Stimulated activated CD8-positive, alpha-beta memory T cell treated with anti-CD3 and anti-CD28 coated beads, Interleukin-4, amount 100 ng/mL, for 24 hours (primary cell): Measurements from ENCODE around the gene GPR32.
"Not testable (repeated sequence)": the region's sequence is repeated elsewhere in the genome, so short reads cannot be mapped to it uniquely, and the experiment has no call there.

Experiments
- DNase-seq: peaks from one replicate; pipeline ENCODE4 v3.0.0-alpha.2; 2020; ENCODE audit warnings: low read depth

Gene GPR32

DNA sequence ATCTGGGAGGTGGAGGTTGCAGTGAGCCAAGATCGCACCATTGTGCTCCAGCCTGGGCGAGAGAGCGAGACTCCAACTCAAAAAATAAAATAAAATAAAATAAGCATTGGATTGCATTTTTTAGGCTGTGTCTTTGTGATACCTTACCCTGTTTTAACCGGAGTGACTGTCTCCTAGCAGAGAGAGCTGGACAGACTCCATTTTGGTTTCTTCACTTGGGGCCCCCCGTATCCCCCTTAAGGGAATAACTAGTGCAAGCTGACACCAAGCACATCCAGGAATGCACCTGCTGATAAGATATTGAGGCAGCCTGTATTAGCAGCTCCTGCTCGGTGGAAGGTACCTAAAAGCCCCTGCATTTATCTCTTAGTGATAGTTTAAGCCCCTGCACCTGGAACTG is 20.8 kb upstream of the GPR32 start:
- no peak for DNase-seq

DNA sequence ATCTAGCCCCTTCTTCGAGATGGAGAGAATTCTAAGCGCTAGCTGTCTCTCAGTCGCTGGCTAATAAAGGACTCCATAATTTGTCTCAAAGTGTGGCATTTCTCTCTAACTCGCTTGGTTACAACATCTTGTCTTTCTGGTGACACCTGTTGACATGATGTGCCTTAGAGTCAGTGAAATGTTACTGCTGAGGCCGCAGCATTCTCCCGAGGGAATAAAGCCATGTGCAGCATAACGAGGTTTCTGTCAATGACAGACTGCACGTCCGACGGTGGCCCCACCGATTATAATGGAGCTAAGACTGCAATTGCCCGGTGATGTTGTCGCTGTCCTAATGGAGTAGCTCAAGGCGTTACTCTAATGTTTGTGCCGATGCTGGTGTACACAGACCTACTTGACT is 20.3 kb upstream of the GPR32 start:
- no peak for DNase-seq

DNA sequence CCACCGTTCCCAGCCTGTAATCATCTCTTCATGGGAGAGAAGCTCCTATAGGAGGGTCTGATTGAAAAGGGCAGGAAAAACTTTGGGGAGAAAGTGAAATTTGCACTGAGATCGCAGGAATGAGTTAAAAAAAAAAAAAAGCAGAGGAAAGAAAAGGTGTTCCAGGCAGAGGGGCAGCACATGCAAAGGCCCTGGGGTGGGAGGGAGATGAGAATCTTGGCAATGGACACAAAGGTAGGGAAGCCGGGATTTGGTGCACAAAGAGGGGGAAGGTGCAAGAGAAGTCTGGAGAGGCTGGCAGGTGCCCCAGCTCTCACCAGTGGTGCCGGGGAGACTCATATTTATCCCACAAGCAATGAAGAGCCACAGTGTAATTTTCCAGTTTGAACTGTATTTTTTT is 16.4 kb upstream of the GPR32 start:
- no peak for DNase-seq

DNA sequence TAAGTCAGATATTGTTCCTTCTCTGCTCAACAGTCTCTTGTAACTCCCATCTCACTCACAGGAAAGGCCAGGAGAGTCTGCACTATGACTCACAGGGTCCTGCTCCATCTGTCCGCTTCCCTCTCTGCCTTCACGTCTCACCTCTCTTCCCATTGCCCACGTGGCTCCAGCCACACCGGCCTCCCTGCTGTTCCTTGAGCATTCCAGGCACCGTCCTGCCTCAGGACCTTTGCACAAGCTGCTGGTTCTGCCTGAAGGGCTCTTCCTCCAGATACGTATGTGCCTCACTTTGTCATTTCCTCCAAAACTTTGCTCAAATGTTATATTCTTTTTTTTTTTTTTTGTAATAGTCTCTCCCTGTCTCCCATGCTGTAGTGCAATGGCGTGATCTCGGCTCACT is 14.0 kb upstream of the GPR32 start:
- DNase-seq: not testable (repeated sequence)

- not testable (repeated sequence) for DNase-seq
Measured at GRCh38 chr19:50757624-50758023, 12.6 kb upstream of the GPR32 start.

DNA sequence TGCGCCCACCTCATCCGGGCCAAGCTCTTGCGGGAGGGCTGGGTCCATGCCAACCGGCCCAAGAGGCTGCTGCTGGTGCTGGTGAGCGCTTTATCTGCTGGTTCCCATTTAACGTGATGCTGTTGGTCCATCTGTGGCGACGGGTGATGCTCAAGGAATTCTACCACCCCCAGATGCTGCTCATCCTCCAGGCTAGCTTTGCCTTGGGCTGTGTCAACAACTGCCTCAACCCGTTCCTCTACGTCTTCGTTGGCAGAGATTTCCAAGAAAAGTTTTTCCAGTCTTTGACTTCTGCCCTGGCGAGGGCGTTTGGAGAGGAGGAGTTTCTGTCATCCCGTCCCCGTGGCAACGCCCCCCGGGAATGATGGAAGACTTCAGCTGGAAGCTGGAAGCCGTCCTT is 11.2 kb upstream of the GPR32 start:
- not testable (repeated sequence) for DNase-seq

DNA sequence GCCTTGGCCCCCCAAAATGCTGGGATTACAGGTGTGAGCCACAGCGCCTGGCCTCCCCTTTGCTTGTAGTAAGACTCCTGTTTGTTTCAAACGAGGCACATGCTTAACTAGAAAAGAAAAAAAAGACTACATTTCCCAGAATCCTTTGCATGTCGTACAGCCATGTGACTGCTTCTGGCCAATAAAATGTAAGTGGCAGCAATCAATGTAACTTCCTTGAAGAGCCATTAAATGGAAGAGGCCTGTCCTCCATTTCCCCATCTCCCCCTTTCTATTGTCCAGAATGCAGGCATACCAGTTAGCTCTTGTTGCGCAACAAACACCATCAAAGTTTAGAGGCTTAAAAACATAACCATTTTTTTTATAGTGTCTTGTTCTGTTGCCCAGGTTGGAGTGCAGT is 10.4 kb upstream of the GPR32 start:
- no peak for DNase-seq

DNA sequence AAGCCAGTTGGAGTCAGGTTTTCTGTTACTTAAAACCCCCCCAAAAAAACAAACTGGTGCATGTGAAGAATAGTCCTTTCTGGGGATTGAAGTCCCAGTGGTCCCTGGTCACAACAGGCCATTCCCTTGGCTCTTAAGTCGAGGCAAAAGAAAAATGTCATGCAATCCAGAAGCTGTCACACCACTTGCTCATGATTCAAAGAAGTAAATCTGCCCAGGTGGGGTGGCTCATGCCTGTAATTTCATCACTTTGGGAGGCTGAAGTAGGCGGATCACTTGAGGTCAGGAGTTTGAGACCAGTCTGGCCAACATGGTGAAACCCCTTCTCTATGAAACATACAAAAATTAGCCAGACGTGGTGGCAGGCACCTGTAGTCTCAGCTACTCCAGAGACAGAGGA is 8.8 kb upstream of the GPR32 start:
- DNase-seq: not testable (repeated sequence)

GRCh38 chr19:50763521-50763920 is 6.7 kb upstream of the GPR32 start:
- not testable (repeated sequence) for DNase-seq

DNA sequence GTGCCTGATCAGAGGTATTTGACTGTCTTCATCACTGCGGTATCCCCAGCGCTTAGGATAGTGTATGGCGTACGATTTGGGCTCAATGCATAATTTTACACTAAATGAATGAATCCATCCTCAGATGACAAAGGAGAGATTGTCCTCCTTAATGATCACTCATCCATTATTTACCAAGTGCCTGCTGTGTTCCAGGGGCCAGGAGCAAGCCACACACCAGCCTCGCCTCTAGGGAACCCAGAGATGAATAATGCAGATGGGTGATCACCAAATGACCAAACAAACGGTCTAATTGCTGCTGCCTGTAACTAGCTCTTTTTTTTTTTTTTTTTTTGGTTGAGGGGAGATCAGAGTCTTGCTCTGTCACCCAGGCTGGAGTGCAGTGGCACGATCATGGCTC is 5.9 kb upstream of the GPR32 start:
- no peak for DNase-seq

GRCh38 chr19:50766746-50767145 is 3.5 kb upstream of the GPR32 start:
- not testable (repeated sequence) for DNase-seq

DNA sequence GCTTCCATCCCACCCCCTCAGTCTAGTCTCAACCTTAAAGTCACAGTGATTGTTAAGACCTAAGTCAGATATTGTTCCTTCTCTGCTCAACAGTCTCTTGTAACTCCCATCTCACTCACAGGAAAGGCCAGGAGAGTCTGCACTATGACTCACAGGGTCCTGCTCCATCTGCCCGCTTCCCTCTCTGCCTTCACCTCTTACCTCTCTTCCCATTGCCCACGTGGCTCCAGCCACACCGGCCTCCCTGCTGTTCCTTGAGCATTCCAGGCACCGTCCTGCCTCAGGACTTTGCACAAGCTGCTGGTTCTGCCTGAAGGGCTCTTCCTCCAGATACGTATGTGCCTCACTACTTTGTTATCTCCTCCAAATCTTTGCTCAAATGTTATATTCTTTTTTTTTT is 3.0 kb upstream of the GPR32 start:
- DNase-seq: not testable (repeated sequence)

GRCh38 chr19:50768277-50768676 is 2.0 kb upstream of the GPR32 start:
- DNase-seq: no peak

- no peak for DNase-seq
Measured at GRCh38 chr19:50770888-50771287, 624 bp downstream of the GPR32 start.

DNA sequence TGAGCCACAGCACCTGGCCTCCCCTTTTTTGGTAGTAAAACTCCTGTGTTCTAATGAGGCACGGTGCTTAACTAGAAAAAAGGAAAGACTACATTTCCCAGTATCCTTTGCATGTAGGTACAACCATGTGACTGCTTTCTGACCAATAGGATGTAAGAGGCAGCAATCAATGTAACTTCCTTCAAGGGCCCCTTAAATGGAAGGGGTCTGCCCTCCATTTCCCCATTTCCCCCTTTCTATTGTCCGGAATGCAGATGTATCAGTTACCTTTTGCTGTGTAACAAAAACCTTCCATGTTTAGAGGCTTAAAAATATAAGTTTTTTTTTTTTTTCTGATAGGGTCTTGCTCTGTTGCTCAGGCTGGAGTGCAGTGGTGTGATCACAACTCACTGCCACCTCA is 2.2 kb downstream of the GPR32 start:
- DNase-seq: no peak

DNA sequence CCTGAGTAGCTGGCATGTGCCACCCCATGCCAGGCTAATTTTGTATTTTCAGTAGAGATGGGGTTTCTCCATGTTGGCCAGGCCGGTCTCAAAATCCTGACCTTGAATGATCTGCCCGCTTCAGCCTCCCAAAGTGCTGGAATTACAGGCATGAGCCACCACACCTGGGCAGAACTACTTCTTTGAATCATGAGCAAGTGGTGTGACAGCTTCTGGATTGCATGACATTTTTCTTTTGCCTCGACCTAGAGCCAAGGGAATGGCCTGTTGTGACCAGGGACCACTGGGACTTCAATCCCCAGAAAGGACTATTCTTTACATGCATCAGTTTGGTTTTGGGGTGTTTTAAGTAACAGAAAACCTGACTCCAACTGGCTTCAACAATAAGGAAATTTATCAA is 2.6 kb downstream of the GPR32 start:
- DNase-seq: not testable (repeated sequence)

GRCh38 chr19:50773454-50773853 is 3.2 kb downstream of the GPR32 start:
- not testable (repeated sequence) for DNase-seq

DNA sequence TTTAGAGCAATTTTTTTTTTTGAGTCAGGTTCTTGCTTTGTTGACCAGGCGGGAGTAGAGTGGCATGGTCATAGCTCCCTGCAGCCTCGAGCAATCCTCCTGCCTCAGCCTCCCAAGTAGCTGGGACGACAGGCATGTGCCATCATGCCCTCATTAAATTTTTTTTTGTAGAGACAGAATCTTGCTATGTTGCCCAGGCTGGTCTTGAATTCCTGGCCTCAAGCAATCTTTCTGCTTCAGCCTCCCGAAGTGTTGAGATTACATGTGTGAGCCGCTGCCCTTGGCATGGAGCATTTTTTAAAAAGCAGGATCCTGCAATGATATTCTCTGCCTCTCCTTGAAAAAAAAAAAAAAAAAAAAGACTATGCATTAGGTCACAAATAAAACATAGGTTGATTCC is 5.9 kb downstream of the GPR32 start:
- DNase-seq: no peak

DNA sequence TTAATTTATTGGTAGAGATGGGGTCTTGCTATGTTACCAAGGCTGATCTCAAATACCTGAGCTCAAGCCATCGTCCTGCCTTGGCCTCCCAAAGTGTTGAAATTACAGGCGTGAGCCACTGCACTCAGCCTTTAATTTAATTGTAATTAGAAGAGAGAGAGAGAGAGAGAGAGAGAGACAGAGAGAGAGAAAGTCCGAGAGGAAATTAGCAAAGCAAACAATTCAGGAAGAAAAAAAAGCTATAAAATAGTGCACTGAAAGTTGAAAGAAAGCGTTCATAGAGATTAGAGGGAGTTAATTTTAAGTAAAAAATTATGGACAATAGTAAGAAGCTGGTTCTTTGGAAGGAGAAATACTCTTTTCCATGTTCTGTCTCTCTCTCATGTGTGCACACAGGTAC is 7.0 kb downstream of the GPR32 start:
- DNase-seq: no peak

DNA sequence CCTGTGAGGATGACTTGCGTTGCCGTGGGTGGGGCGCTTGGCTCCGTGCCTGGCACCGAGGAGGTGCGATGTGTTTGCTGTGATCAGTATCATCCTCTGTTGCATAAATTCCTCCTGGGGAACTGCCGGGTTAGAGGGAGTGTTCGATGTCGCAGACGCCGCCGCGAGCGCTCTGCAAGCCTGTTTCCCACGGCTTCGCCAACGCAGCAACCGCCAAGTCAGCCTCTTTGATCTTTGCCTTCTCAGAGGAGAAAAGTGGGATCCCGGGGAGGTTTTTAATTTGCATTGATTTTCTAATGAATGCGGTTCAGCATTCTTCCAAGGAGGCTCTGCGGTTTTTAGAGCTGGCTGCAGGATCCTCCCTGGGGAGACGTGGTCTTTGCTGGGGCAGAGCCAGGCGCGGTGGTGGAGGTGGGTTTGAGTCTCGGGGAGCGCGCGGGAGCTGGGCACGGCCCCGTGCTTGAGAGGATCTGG is 7.6 kb downstream of the GPR32 start:
- no peak for DNase-seq

- no peak for DNase-seq
Measured at GRCh38 chr19:50778906-50779430, 8.7 kb downstream of the GPR32 start.

DNA sequence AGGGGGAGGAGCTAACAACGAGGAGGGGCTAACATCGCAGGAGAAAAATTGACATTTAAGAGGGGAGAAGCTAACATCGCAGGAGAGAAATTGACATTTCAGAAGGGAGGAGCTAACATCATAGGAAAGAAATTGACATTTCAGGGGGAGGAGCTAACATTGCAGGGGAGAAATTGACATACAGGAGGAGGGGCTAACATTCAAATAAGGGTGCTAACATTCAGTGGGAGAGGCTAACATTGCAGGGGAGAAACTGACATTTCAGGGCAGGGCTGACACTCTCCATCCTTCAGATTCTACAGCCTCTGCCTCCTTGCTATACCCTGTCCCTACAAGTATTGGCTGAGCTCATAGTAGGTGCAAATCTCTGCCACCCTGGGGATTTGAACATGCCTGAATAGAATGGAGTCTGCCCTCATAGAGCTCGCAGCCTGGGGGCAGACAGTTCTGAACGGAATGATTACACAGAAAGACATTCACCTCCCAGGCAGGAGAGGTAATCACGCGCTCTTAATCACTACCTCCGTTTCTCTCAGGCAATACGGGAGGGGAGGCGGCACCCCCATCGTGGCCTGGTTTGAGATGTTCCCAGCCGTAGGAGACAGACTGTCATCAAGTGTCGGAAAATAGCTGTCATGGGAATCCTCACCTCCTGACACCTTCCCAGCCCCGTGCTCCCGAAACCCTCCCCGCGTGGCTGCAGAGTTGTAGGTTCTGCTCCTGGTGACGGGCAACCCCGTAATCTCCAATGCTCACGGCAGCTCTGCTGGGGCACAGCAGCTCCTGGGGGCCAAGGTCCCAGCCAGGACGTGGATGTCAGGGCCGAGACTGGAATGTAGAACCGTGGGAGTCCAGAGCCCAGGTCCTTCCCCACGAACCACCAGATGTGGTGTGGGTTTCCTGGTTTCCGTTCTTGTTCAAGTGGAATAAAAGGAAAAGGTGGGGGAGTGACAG is 9.5 kb downstream of the GPR32 start:
- no peak for DNase-seq

- DNase-seq: no peak
Measured at GRCh38 chr19:50780753-50781435, 10.6 kb downstream of the GPR32 start.
